ENCODE data around the gene MMP23B. TPM values are rescaled to one million over a fixed set of nuclear protein-coding genes. Genes with fewer than 3 reads are reported as not detected.
A peak's percentile ranks its signal among the peaks of the same experiment; 100 is the strongest.

The MMP23B gene
- total RNA-seq, 4 donors from 2014 or later = 5.5 to 27.2 (median 9.4) TPM

DNA sequence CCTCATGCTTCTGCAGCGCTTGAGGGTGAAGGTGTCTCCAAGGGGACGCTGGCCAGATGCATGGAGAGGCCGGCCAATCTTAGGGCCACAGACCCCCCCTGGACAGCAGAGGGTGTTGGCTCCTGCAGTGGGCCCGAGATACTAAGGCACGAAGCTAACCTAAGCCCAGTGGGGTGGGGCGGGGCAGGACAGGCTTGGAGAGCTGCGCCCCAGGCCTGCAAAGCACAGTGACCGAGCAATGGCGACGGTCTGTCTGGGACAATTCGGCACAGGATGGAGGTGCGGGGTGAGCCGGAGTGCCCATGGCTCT lies 33.3 kb upstream of the MMP23B start:
- H3K9me3 ChIP-seq = no peaks in the 10 kb centered on the region
- WGBS, 2 donors (ENCODE audit: low coverage in 1 of 2) = no CpG with 5 or more reads among the region's 13 CpGs
- TF ChIP-seq EP300 (IDR thresholded peaks at IDR 0.05) (no peak), POLR2A (IDR thresholded peaks at IDR 0.05) (no peak), POLR2AphosphoS5 (IDR thresholded peaks at IDR 0.05) (no peak)
- TF ChIP-seq, protein P1, sequence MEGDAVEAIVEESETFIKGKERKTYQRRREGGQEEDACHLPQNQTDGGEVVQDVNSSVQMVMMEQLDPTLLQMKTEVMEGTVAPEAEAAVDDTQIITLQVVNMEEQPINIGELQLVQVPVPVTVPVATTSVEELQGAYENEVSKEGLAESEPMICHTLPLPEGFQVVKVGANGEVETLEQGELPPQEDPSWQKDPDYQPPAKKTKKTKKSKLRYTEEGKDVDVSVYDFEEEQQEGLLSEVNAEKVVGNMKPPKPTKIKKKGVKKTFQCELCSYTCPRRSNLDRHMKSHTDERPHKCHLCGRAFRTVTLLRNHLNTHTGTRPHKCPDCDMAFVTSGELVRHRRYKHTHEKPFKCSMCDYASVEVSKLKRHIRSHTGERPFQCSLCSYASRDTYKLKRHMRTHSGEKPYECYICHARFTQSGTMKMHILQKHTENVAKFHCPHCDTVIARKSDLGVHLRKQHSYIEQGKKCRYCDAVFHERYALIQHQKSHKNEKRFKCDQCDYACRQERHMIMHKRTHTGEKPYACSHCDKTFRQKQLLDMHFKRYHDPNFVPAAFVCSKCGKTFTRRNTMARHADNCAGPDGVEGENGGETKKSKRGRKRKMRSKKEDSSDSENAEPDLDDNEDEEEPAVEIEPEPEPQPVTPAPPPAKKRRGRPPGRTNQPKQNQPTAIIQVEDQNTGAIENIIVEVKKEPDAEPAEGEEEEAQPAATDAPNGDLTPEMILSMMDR (IDR thresholded peaks at IDR 0.05) = no peak
- H3K27me3 ChIP-seq = peaks cover 72% of the 10 kb centered on the region
- no peaks in the 10 kb centered on the region for H3K36me3 ChIP-seq
- no peak overlapping the region for H3K4me3 ChIP-seq
- no peak overlapping the region for H3K27ac ChIP-seq
- peaks cover 0 to 31% (median 11%) of the 10 kb centered on the region in 3 donors for H3K4me1 ChIP-seq
- ATAC-seq = no peak

DNA sequence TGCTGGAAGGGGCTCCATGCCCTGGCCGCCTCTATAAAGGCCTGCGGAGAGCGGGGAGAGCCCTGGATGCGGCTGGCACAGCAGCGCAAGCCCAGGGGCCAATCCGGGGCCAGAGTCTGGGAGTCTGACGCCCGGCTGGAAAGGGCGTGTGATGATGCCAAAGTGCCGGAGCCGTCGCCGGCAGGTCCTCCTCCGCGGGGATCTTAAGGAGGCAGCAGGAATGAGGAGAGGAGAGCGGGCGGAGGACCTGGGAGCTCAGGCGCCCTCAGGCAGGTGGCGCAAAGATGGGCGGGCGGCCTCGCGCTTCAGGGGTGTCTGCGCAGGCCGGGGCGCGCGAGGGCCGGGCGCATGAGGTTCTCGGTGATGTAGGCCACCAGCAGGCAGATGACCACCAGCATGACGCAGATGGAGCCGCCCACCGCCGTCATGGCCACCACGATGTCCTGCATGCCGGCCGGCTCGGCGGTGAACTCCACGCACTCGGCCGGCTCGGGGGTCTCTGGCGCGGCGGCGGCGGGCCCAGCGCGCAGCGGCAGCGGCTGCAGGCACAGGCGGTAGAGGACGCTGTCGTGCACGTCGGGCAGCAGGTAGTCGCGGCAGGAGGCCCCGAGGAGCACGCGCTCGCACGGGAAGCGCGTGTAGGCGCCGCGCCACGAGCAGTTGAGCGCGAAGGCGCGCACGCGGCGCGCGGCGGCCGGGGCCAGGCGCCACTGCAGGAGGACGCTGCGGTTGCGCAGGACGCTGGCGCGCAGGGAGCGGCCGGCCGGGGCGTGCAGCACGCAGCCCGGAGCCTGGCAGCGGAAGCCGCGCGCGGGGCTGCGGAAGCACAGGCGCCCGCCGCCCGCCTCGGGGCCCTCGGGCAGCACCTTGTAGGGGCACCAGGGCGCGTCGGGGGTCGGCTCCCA lies 32.7 kb upstream of the MMP23B start:
- ATAC-seq = peak; percentile 31
- peaks cover 78% of the 10 kb centered on the region for H3K27me3 ChIP-seq
- no peaks in the 10 kb centered on the region for H3K36me3 ChIP-seq
- TF ChIP-seq EP300 (IDR thresholded peaks at IDR 0.05) (no peak), POLR2A (IDR thresholded peaks at IDR 0.05) (no peak)
- no CpG with 5 or more reads among the region's 111 CpGs for WGBS, 2 donors (ENCODE audit: low coverage in 1 of 2)
- H3K9me3 ChIP-seq = no peaks in the 10 kb centered on the region
- H3K4me1 ChIP-seq = peaks cover 0 to 31% (median 11%) of the 10 kb centered on the region in 3 donors
- H3K27ac ChIP-seq = no peak overlapping the region
- H3K4me3 ChIP-seq = peak overlapping the region in 1 of 2 donors; percentile 50

DNA sequence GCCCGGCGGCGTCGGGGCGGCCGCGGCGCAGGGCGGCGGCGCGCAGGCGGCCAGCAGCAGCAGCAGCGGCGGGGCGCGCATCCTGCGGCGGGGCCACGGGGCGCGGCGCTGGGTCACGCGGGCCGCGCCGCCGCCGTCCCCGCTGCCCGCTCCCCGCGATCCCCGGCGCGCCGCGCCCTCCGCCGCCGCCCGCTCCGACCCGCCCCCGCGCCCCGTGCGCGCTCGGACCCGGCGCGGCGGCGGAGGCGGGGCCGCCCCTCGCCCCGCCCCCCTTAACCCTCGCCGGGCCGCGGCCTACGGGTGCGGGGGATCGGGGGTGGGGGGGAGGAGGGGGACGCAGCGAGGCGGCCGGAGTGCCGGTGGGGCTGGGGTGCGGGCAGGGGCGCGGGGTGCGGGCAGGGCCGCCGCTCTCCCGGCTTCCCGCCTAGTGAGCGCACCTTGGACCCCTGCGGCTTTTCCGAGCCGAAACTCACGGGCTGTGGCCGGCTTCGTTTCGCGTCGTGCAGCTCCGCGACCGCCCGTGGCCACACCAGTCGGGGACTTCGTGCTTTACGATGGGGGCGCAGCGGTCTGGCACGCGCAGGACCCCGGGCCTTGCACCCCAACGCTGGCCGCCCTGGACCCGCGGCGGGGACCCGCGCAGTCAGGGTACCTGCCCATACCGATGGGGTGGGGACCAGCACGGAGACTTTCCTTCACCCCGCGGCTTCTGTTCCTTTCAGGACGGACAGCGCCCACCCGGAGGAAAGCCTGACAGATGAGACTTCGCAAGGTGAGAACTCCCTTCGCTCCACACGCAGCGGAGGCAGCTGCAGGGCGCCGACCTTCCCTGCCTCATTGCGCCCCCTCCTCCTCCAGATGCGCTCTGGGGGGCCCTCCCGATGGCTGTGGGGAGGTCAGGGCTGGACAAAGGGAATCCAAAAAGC lies 31.8 kb upstream of the MMP23B start, which contains the start of gene FNDC10:
Gene FNDC10, minus strand, starts transcription at position 201 of the 926 bp plus-strand sequence. Its CDS starts 120 bp downstream, at position 81.
- peaks cover 0 to 31% (median 11%) of the 10 kb centered on the region in 3 donors for H3K4me1 ChIP-seq
- no peak within 1 kb of the TSS for H3K27ac ChIP-seq
- no peaks in the 10 kb centered on the region for H3K9me3 ChIP-seq
- H3K4me3 ChIP-seq = peak within 1 kb of the TSS in 1 of 2 donors; percentile 50
- H3K27me3 ChIP-seq = peaks cover 87% of the 10 kb centered on the region
- no peaks in the 10 kb centered on the region for H3K36me3 ChIP-seq
- peak; percentile 12 for ATAC-seq
- WGBS, 2 donors (ENCODE audit: low coverage in 1 of 2) = 30% methylated on average over 2 of the region's 125 CpGs; no CpG with 5 or more reads in 1 of the 2 donors
- TF ChIP-seq POLR2A (IDR thresholded peaks at IDR 0.05) (no peak), POLR2AphosphoS5 (IDR thresholded peaks at IDR 0.05) (no peak), EP300 (IDR thresholded peaks at IDR 0.05) (no peak)
- TF ChIP-seq, protein P1 (IDR thresholded peaks at IDR 0.05) = no peak

DNA sequence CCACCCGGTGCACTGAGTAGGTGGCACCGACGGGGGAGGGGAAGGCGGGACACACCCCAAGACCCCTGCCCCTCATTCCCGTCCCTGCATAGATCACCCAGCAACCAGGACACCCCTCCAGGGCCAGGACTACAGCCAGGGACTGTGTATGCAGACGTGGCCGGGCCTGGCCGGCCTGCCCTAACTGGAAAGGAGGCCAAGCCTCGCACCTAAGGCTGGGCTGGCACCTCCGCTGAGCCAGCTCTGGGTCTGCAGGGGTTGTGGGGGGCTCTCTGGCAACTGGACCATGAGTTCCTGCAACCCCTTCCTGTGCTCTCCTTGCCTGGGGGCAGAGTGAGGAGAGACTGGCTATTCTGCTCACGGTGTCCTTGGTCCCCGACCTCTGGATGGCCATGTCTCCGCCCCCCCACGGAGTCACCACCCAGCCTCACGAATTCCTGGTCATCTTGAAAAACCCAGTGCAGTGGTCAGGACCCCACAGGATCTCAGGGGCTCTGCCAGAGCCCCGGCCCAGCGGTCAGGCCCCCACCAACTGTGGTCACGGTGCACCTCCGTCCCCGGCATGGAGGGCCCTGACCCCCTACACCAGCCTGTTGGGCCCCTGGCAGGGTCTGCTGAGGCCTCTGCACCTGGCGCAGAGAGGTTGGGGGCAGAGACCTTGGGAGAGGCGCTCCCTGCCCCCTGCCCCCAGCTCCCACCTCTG lies 31.0 kb upstream of the MMP23B start:
- peaks cover 0 to 31% (median 11%) of the 10 kb centered on the region in 3 donors for H3K4me1 ChIP-seq
- peak overlapping the region in 1 of 2 donors; percentile 50 for H3K4me3 ChIP-seq
- H3K27me3 ChIP-seq = peaks cover 89% of the 10 kb centered on the region
- ATAC-seq = no peak
- TF ChIP-seq POLR2AphosphoS5 (IDR thresholded peaks at IDR 0.05) (no peak), EP300 (IDR thresholded peaks at IDR 0.05) (no peak), POLR2A (IDR thresholded peaks at IDR 0.05) (no peak)
- TF ChIP-seq, protein P1 (IDR thresholded peaks at IDR 0.05) = no peak
- no peaks in the 10 kb centered on the region for H3K36me3 ChIP-seq
- no peak overlapping the region for H3K27ac ChIP-seq
- no peaks in the 10 kb centered on the region for H3K9me3 ChIP-seq
- WGBS, 2 donors (ENCODE audit: low coverage in 1 of 2) = 30% methylated on average over 2 of the region's 22 CpGs; no CpG with 5 or more reads in 1 of the 2 donors

Measured in gastroesophageal sphincter (tissue), 4 donors.